Kidney tubule cell (primary cell): ENCODE results near the gene HESX1.

Experiments
- DNase-seq: peaks from one replicate; pipeline ENCODE4 v3.0.0-alpha.2; 2018; ENCODE audit warnings: low spot score

The HESX1 gene

GRCh38 chr3:57168151-57168550, 31.6 kb downstream of the HESX1 start:
- no peak for DNase-seq

- no peak for DNase-seq
Measured at GRCh38 chr3:57166660-57167059, 33.1 kb downstream of the HESX1 start.

GRCh38 chr3:57165641-57166040, 34.1 kb downstream of the HESX1 start:
- DNase-seq = no peak

GRCh38 chr3:57164657-57165573, 34.9 kb downstream of the HESX1 start, which contains the start of gene IL17RD:
IL17RD (minus strand) TSS chr3:57165353; CDS start chr3:57165286, 67 bp downstream.
- peak; percentile 81 for DNase-seq

GRCh38 chr3:57164217-57164656, 35.5 kb downstream of the HESX1 start:
- peak; percentile 43 for DNase-seq

GRCh38 chr3:57163751-57164150, 36.0 kb downstream of the HESX1 start:
- DNase-seq = peak; percentile 31

- no peak for DNase-seq
Measured at GRCh38 chr3:57161915-57162314, 37.9 kb downstream of the HESX1 start.

GRCh38 chr3:57160765-57161538, 38.8 kb downstream of the HESX1 start:
- DNase-seq = no peak

- DNase-seq = no peak
Measured at GRCh38 chr3:57160076-57160764, 39.6 kb downstream of the HESX1 start.

- DNase-seq = peak; percentile 42
Measured at GRCh38 chr3:57158813-57159738, 40.7 kb downstream of the HESX1 start.

- no peak for DNase-seq
Measured at GRCh38 chr3:57158325-57158724, 41.5 kb downstream of the HESX1 start.

GRCh38 chr3:57157545-57157944, 42.2 kb downstream of the HESX1 start:
- DNase-seq = no peak

- no peak for DNase-seq
Measured at GRCh38 chr3:57155310-57155643, 44.5 kb downstream of the HESX1 start.

GRCh38 chr3:57154470-57155309, 45.1 kb downstream of the HESX1 start:
- DNase-seq = no peak

GRCh38 chr3:57152151-57153143, 47.3 kb downstream of the HESX1 start:
- DNase-seq = peak; percentile 50

- DNase-seq = no peak
Measured at GRCh38 chr3:57151749-57152148, 48.0 kb downstream of the HESX1 start.

- no peak for DNase-seq
Measured at GRCh38 chr3:57151021-57151449, 48.7 kb downstream of the HESX1 start.

GRCh38 chr3:57150113-57150581, 49.6 kb downstream of the HESX1 start:
- DNase-seq = no peak
